ENCODE results near the gene MEIKIN.
"Not testable (repeated sequence)": the region's sequence is repeated elsewhere in the genome, so short reads cannot be mapped to it uniquely, and the experiment has no call there.

MEIKIN gene

GRCh38 chr5:131906668-131907067, 38.8 kb downstream of the MEIKIN start:
- no peak for TF ChIP-seq CTCF (IDR thresholded peaks at IDR 0.05; ENCODE audit: low read depth, low read length)
- H3K4me3 ChIP-seq (ENCODE audit: low read depth, low read length) = no peak overlapping the region

DNA sequence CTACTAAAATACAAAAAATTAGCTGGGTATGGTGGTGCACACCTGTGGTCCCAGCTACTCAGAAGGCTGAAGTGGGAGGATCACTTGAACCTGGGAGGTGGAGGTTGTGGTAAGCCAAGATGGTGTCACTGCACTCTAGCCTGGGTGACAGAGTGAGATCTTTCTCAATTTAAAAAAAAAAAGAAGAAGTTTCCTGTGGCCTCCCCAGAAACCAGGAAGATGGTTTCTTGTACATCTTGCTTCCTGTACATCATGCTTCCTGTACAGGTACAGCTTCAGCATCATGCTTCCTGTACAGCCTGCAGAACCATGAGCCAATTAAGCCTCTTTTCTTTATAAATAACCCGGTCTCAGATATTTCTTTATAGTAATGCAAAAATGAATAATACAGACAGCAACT, 43.2 kb downstream of the MEIKIN start:
- H3K4me3 ChIP-seq (ENCODE audit: low read depth, low read length) = not testable (repeated sequence)

DNA sequence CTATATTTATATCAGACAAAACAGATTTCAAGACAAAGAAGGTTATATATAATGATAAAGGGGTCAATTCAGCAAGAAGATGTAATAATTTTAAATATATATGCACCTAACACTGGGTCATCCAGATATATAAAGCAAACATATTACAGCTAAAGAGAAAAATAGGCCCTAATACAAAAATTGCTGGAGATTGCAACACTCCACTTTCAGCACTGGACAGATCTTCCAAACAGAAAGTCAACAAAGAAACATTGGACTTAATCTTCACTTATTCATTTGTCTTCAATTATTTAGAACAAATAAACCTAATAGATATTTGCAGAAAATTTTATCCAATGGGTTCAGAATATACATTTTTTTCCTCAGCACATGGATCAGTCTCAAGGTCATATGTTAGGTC, 45.8 kb downstream of the MEIKIN start:
- H3K4me3 ChIP-seq (ENCODE audit: low read depth, low read length) = no peak overlapping the region
- TF ChIP-seq CTCF (IDR thresholded peaks at IDR 0.05; ENCODE audit: low read depth, low read length) = no peak

DNA sequence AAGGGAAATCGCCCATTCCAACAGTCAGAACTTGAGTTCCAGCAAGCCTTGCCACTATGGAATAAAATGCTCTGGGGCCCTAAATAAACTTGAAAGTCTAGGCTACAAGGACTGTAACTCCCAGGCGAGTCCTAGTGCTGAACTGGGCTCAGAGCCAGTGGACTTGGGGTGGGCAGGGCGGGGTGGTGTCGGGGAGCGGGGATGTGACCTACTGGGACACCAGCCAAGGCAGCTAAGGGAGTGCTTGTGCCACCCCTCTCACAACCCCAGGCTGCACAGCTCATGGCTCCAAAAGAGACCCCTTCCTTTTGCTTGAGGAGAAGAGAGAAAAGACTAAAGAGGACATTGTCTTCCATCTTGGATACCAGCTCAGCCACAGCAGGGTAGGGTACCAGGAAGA, 61.5 kb downstream of the MEIKIN start:
- no peak for TF ChIP-seq CTCF (IDR thresholded peaks at IDR 0.05; ENCODE audit: low read depth, low read length)
- H3K4me3 ChIP-seq (ENCODE audit: low read depth, low read length) = no peak overlapping the region

GRCh38 chr5:131879705-131880104, 65.8 kb downstream of the MEIKIN start:
- H3K4me3 ChIP-seq (ENCODE audit: low read depth, low read length) = no peak overlapping the region
- no peak for TF ChIP-seq CTCF (IDR thresholded peaks at IDR 0.05; ENCODE audit: low read depth, low read length)

DNA sequence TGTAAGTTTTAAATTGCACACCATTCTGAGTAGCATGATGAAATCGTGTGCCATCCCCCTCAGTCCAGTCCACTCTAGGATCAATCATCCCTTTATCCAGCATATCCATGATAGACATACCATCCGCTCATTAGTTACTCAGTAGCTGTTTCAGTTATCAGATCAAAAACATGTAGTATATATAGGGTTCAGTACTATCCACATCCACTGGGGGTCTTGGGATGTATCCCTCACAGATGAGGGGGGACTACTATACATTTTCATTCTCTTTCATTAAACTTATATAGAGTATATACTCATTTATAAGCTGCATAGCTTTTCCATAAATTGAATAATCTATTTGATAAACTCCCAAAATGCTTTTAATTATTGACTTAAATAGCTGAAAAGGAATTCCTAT, 67.6 kb downstream of the MEIKIN start:
- H3K4me3 ChIP-seq (ENCODE audit: low read depth, low read length) = no peak overlapping the region
- no peak for TF ChIP-seq CTCF (IDR thresholded peaks at IDR 0.05; ENCODE audit: low read depth, low read length)

GRCh38 chr5:131871251-131871650, 74.2 kb downstream of the MEIKIN start:
- not testable (repeated sequence) for H3K4me3 ChIP-seq (ENCODE audit: low read depth, low read length)

DNA sequence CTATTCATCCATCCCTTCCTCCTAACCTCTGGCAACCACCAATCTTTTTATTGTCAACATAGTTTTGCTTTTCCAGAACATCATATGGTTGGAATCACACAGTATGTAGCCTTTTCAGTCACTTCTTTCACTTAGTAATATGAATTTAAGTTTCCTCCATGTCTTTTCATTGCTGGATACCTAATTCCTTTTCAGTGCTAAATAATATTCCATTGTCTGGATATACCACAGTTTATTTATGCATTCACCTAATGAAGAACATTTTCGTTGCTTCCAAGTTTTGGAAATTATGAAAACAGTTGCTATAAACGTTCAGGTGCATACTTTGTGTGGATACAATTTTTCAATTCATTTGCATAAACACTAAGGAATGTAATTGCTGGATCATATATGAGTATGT, 77.9 kb downstream of the MEIKIN start:
- no peak for TF ChIP-seq CTCF (IDR thresholded peaks at IDR 0.05; ENCODE audit: low read depth, low read length)
- H3K4me3 ChIP-seq (ENCODE audit: low read depth, low read length) = no peak overlapping the region

DNA sequence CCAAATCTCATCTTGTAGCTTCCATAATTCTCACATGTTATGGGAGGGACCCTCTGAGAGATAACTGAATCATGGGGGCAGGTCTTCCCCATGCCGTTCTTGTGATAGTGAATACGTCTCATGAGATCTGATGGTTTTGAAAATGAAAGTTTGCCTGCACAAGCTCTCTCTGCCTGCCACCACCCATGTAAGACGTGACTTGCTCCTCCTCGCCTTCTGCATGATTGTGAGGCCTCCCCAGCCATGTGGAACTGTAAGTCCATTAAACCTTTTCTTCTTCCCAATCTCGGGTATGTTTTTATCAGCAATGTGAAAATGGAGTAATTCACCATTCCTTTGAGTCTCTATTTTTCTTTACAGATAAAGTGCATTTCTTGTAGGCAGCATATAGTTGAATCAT, 81.8 kb downstream of the MEIKIN start:
- no peak for TF ChIP-seq CTCF (IDR thresholded peaks at IDR 0.05; ENCODE audit: low read depth, low read length)
- no peak overlapping the region for H3K4me3 ChIP-seq (ENCODE audit: low read depth, low read length)
